NT2/D1 (cell line): ENCODE results near the gene MYRF.

ENCODE experiments used
- SUZ12 ChIP-seq: IDR thresholded peaks from 2 replicates; pipeline ENCODE4 v1.6.1; 2011; ENCODE audit not compliant: insufficient read length, insufficient read depth; ENCODE audit errors: extremely low read depth
- YY1 ChIP-seq: IDR thresholded peaks from 2 replicates; pipeline ENCODE4 v1.6.1; 2011; ENCODE audit not compliant: insufficient read length, insufficient read depth
- ZNF274 ChIP-seq: IDR thresholded peaks from 2 replicates; pipeline ENCODE4 v1.6.1; 2011; ENCODE audit warnings: mild to moderate bottlenecking, low read depth, low read length

DNA sequence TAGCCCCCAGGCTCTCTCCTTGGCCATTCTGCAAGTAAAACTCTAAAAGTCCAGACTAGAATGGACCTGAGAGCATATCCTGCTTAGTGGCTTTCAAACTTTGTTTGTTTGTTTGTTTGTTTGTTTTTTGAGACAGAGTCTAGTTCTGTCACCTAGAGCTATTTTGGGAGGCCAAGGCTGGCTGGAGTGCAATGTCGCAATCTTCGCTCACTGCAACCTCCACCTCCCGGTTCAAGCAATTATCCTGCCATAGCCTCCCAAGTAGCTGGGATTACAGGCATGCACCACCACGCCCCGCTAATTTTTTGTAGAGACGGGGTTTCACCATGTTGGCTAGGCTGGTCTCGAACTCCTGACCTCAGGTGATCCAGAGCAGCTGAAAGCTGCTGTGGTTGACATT is 43.3 kb upstream of the MYRF start:
- TF ChIP-seq SUZ12 (no peak), ZNF274 (no peak), YY1 (no peak)
